K562 treated with DMSO at 1 percent for 4 hours (cell line): ENCODE measurements around the gene PTPRB. TPM values are rescaled to one million over a fixed set of nuclear protein-coding genes. Genes with fewer than 3 reads are reported as not detected.

Experiments used
- total RNA-seq: library from RNA; unstranded; fragments of 300-600 nt; gene quantifications from 2 replicates; pipeline ENCODE4 v1.2.3, GENCODE V29; 2022; ENCODE audit not compliant: insufficient read depth

PTPRB gene
- total RNA-seq, result 2.2 and 2.8 TPM in 2 replicates

GRCh38 chr12:70637303-70638085 lies at the start of gene PTPRB:
Gene PTPRB, minus strand, starts transcription at chr12:70637429. Its CDS starts 34 bp downstream, at chr12:70637395.

